Stimulated activated CD4-positive, alpha-beta T cell treated with anti-CD3 and anti-CD28 coated beads, Interleukin-2, amount 100 ng/mL, for 4 hours (primary cell): ENCODE results near the gene RELCH.
"Not testable (repeated sequence)": the region's sequence is repeated elsewhere in the genome, so short reads cannot be mapped to it uniquely, and the experiment has no call there.

Experiments used
- DNase-seq: peaks from one replicate; pipeline ENCODE4 v3.0.0-alpha.2; 2020; ENCODE audit warnings: low read depth

The RELCH gene

DNA sequence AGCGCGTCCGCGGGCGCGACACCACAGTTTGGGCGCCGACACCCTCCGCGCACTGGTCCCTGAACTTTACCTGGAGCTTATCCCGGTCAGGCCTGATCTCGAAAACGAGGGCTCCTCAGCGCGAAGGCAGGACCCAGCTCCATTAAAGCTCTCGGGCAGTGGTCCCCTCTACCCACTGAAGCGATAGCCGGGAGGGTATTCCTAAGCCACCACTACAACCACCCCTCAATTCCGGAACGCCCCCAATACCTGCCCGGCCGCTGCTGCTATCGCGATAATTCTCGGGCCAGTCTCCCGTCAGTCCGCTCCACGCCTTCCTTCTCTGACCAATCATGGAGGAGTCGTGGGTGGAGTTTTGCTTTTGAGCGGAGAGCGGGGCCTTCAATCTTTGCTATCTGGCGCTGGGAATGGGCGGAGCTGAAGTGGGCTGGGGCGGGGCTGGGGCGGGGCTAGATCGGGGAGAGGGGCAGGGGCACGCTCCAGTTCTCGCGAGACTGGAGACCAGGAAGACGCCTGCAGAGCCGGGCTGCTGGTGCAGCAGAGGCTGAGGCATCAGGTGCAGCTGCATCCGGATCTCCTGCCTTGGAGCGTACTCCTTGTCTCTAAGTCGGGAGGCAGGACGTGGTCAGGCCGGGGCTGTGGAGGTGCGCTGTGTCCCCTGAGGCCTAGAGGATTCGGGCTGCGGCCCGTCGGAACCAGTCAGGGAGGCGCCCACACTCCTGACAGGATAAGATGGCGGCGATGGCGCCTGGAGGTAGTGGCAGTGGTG, at the start of gene RELCH, which contains the start of gene PIGN:
Gene RELCH (plus strand): TSS at position 482 of the 769 bp plus-strand sequence. CDS start 251 bp downstream, at position 733.
Gene PIGN (minus strand): TSS at position 283 of the 769 bp plus-strand sequence. CDS start 25,703 bp downstream, outside the sequence.
- DNase-seq = peak; percentile 94

GRCh38 chr18:62138461-62139235, 48.4 kb upstream of the RELCH start:
- DNase-seq = no peak

GRCh38 chr18:62140259-62140658, 46.8 kb upstream of the RELCH start:
- no peak for DNase-seq

GRCh38 chr18:62144338-62144737, 42.7 kb upstream of the RELCH start:
- no peak for DNase-seq

DNA sequence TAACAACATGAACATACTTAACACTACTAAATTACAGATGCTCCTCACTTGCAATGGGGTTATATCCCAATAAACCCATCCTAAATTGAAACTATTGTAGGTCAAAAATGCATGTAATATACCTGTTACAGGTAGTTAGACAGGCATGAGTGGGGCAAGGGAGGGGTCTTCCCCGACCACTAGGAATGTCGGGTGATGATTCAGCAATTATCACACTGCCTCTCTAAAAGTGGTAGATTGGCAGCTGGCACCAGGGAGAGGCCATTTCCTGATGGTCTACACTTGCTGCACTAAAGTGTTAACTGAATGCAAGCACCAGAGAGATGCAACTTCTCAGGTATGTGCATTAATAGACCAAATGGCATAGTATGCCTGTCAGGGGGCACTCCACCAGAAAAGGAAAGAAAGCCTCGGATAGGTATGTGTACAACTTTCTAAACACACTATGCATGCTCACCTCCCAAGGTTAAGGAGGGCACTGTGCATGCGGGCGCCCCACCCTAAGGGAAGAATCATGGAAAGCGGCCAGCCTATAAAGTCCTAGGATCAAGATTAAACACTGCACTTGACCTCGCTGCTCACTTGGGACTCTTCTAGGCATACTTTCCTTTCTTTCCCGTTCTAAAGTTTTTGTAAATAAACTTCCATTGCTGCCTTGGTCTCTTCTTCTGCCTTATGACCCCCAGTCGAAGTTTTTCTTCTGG, 35.8 kb upstream of the RELCH start:
- DNase-seq = no peak

- DNase-seq = no peak
Measured at GRCh38 chr18:62152844-62153243, 34.2 kb upstream of the RELCH start.

- DNase-seq = no peak
Measured at GRCh38 chr18:62157843-62158242, 29.2 kb upstream of the RELCH start.

DNA sequence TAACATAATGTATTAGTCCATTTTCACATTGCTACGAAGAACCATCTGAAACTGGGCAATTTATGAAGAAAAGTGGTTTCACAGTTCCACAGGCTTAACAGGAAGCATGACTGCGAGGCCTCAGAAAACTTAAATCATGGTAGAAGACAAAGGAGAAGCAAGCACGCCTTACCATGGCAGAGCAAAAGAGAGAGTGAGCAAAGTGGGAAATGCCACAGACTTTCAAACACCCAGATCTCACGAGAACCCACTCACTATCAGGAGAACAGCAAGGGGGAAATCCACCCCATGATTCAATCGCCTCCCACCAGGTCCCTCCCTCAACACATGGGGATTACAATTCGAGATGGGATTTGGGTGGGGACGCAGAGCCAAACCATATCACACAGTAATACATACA, 22.7 kb upstream of the RELCH start:
- no peak for DNase-seq

DNA sequence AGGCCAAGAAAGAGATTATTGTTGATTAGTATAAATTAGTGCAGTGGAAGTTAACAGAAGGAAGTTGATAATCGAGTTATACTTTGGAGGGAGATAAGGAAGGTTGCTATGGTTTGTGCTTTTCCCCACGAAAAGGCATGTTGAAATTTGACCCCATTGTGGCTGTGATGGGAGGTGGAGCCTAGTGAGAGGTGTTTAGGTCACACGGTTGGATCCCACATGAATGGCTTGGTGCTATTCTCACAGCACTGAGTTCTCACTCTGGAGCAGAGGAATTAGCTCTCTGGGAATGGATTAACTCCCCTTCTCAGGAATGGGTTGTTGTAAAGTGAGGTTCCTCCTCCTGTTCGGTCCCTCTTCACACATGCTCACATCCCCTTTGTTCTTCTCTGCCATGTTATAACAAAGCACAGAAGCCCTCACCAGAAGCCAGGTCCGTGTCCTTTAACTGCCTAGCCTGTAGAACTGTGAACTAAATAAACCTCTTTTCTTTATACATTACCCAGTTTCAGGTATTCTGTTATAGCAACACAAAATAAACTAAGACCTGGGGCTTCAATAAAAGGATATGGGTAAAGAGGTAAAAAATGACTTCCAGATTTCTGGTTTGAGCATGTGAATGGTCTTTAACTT, 22.1 kb upstream of the RELCH start:
- DNase-seq = no peak

- no peak for DNase-seq
Measured at GRCh38 chr18:62165583-62165982, 21.5 kb upstream of the RELCH start.

- not testable (repeated sequence) for DNase-seq
Measured at GRCh38 chr18:62166524-62166923, 20.5 kb upstream of the RELCH start.

GRCh38 chr18:62170857-62171256, 16.2 kb upstream of the RELCH start:
- DNase-seq = no peak

GRCh38 chr18:62172298-62172697, 14.8 kb upstream of the RELCH start:
- no peak for DNase-seq

GRCh38 chr18:62175521-62175920, 11.5 kb upstream of the RELCH start:
- no peak for DNase-seq

GRCh38 chr18:62177271-62177670, 9.8 kb upstream of the RELCH start:
- no peak for DNase-seq

- no peak for DNase-seq
Measured at GRCh38 chr18:62179213-62179612, 7.8 kb upstream of the RELCH start.

DNA sequence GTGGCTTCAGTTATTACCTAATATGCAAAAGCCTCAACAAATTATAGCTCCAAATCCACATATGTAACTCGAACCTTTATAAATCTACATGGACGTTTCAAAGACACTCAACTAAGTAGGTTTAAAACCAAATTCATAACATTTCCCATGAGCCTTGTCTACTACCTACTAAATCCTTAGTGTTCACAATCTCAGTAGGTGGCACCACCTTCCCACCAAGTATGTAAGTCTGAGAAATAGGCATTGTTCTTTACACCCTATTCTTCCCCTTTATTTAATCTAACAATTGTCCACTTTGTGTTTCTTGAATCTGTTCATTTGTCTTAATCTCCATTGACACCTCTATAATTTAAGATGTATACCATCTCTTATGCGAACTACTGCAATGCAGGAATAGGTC, 4.8 kb upstream of the RELCH start:
- no peak for DNase-seq

DNA sequence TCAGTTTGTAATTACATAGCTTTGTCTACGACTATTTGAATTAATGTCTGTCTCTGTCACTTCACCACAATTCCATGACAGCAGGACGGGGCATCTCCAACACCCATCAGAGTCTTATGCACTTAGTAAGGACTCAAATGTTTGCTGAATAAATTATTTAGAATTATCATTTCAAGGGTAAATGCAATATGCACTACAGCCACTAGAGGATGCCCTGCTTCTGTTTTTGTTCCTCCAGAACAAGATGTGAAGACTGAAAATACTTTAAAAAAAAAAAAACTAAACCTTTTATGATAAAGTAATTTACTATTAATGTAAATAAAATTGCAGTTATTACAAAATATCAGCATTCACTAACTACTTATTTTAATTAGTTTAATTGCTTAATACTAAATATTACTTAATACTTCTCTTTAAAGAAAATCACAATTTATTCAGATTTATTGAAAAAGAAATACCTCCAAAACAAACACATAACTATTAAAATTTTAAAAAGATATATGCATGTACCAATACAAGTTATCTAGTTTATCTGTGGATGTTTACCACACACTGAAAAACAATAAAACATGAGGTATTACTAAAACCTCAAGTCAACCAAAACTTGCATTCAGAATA, 3.4 kb upstream of the RELCH start:
- DNase-seq = peak; percentile 32

DNA sequence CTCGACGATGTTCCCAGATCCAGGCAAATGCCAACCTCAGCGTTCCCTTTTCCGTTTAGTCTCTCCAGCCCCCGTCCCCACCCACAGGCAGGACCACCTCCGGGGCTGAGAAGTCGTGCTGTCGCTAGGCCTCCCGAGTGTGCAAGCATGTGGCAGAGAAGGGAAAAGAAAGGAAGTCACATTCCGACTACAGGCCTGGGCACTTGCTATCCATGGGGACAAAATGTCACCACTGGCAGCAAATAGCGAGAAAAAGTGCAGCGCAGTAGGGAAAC, 619 bp upstream of the RELCH start:
- no peak for DNase-seq

DNA sequence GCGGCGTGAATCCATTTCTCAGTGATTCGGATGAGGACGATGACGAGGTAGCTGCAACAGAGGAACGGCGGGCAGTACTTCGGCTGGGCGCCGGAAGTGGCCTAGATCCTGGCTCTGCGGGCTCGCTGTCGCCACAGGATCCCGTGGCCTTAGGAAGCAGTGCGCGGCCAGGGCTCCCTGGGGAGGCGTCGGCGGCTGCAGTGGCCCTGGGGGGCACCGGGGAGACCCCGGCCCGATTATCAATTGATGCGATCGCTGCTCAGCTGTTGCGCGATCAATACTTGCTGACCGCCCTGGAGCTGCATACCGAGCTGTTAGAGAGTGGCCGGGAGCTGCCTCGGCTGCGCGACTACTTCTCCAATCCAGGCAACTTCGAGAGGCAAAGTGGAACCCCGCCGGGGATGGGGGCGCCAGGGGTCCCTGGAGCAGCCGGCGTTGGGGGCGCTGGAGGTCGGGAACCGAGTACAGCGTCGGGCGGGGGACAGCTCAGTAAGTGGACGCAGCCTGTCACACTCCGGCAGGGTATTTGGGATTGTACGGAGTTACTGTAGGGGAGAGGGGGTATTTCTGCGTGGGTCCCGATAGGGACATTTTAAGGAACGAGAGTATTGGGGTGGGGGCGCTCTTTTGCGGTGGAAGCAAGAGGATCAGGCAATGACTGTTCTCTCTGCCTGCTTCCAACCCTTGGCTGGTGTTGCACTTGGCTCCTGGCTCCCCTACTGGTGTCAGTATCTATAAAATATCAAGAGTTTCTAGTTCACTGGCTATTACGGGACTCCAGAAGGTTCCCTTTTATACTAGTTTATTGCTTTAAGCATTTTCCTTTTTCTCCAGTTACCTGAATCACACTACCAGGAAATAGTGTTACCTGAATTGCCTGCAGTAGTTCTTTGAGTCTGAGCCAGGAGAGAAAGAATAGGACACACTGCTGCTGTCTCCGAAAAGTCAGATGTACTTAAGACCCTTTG, 772 bp downstream of the RELCH start:
- no peak for DNase-seq

GRCh38 chr18:62189208-62189607, 2.2 kb downstream of the RELCH start:
- no peak for DNase-seq
